ENCODE measurements around the gene NUMBL. TPM values are rescaled to one million over a fixed set of nuclear protein-coding genes. Genes with fewer than 3 reads are reported as not detected.

Gene NUMBL
- total and polyA plus RNA-seq, 2 of the 13 experiments (the other 11 are each of a cell fraction or from before 2014, with no cell fraction given), result 0.49 to 2.3 TPM

DNA sequence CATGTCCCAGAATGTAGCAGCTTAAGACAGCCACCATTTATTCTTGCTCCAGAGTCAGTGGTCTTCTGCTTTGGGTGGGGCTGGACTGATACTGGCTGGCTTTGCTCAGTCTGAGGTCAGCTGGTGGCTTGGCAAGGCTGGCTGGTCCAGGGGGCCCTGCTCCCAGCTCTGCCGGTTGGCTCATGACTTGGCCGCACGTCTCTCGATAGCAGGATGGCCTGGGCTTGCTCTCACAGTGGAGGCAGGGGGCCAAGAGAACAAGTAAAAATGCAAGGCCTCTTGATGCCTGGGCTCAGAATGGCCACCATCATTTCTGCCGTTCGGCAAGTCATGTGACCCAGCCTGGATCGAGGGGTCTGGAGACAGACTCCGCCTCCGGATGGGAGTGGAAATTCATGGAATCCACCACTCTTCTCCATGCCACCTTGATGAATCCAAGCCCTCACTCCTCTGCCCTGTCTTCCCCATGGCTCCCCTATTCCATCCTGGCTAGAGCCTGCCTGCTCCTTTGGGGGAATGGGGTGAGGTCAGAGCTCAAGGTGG is 46.7 kb upstream of the NUMBL start (continued):
- TF ChIP-seq, protein P1, sequence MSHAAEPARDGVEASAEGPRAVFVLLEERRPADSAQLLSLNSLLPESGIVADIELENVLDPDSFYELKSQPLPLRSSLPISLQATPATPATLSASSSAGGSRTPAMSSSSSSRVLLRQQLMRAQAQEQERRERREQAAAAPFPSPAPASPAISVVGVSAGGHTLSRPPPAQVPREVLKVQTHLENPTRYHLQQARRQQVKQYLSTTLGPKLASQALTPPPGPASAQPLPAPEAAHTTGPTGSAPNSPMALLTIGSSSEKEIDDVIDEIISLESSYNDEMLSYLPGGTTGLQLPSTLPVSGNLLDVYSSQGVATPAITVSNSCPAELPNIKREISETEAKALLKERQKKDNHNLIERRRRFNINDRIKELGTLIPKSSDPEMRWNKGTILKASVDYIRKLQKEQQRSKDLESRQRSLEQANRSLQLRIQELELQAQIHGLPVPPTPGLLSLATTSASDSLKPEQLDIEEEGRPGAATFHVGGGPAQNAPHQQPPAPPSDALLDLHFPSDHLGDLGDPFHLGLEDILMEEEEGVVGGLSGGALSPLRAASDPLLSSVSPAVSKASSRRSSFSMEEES (CRISPR knock-in tag; IDR thresholded peaks at IDR 0.05), result no peak
- no peak for TF ChIP-seq ZNF773 (CRISPR knock-in tag; IDR thresholded peaks at IDR 0.05; ENCODE audit: borderline replicate concordance)
- 0 out of 2 replicates have a peak, but pooled peaks have one; percentile 34 for TF ChIP-seq TMF1 (CRISPR knock-in tag; IDR thresholded peaks at IDR 0.05; ENCODE audit: low read depth)
- no peak for TF ChIP-seq MAFG (CRISPR knock-in tag; IDR thresholded peaks at IDR 0.05)

DNA sequence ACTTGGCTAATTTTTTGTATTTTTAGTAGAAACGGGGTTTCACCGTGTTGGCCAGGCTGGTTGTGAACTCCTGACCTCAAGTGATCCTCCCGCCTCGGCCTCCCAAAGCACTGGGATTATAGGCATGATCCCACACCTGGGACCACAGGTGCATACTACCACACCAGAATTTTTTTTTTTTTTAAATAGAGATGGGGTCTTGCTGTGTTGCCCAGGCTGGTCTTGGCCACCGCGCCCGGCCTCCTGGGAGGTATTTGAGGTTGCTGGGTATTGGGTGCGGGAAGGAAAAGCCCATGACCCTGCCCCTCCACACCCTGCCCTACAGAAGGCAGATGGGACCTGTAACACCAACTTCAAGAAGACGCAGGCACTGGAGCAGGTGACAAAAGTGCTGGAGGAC is 46.2 kb upstream of the NUMBL start:
- H3K79me2 ChIP-seq (ENCODE audit: insufficient read depth, low read length), result no peaks in the 10 kb centered on the region
- H3K9me3 ChIP-seq (ENCODE audit: low read length), result no peaks in the 10 kb centered on the region
- 87% methylated on average over 9 of the region's 9 CpGs for WGBS (ENCODE audit: low lambda C conversion rate)
- TF ChIP-seq, protein P2, sequence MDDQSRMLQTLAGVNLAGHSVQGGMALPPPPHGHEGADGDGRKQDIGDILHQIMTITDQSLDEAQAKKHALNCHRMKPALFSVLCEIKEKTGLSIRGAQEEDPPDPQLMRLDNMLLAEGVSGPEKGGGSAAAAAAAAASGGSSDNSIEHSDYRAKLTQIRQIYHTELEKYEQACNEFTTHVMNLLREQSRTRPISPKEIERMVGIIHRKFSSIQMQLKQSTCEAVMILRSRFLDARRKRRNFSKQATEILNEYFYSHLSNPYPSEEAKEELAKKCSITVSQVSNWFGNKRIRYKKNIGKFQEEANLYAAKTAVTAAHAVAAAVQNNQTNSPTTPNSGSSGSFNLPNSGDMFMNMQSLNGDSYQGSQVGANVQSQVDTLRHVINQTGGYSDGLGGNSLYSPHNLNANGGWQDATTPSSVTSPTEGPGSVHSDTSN (CRISPR knock-in tag; IDR thresholded peaks at IDR 0.05; ENCODE audit: borderline replicate concordance), result no peak
- TF ChIP-seq, protein P3, sequence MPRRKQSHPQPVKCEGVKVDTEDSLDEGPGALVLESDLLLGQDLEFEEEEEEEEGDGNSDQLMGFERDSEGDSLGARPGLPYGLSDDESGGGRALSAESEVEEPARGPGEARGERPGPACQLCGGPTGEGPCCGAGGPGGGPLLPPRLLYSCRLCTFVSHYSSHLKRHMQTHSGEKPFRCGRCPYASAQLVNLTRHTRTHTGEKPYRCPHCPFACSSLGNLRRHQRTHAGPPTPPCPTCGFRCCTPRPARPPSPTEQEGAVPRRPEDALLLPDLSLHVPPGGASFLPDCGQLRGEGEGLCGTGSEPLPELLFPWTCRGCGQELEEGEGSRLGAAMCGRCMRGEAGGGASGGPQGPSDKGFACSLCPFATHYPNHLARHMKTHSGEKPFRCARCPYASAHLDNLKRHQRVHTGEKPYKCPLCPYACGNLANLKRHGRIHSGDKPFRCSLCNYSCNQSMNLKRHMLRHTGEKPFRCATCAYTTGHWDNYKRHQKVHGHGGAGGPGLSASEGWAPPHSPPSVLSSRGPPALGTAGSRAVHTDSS (CRISPR knock-in tag; conservative IDR thresholded peaks at IDR 0.05), result no peak
- no peak for TF ChIP-seq ZNF678 (CRISPR knock-in tag; IDR thresholded peaks at IDR 0.05)
- no peak for TF ChIP-seq ZNF496 (CRISPR knock-in tag; IDR thresholded peaks at IDR 0.05; ENCODE audit: insufficient replicate concordance)
- TF ChIP-seq, protein P4, sequence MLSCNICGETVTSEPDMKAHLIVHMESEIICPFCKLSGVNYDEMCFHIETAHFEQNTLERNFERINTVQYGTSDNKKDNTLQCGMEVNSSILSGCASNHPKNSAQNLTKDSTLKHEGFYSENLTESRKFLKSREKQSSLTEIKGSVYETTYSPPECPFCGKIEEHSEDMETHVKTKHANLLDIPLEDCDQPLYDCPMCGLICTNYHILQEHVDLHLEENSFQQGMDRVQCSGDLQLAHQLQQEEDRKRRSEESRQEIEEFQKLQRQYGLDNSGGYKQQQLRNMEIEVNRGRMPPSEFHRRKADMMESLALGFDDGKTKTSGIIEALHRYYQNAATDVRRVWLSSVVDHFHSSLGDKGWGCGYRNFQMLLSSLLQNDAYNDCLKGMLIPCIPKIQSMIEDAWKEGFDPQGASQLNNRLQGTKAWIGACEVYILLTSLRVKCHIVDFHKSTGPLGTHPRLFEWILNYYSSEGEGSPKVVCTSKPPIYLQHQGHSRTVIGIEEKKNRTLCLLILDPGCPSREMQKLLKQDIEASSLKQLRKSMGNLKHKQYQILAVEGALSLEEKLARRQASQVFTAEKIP (CRISPR knock-in tag; IDR thresholded peaks at IDR 0.05; ENCODE audit: borderline replicate concordance), result no peak
- H2AFZ ChIP-seq (ENCODE audit: low read length), result no peak overlapping the region
- no peak overlapping the region for H3K4me2 ChIP-seq (ENCODE audit: low read depth, low read length)
- FAIRE-seq (no peak), DNase-seq (ENCODE audit: low spot score) (no peak), ATAC-seq (no peak)
- no TSS peak for BruUV-seq (replicated peaks)
- peaks cover 23 to 65% of the 10 kb centered on the region in 2 experiments for H3K36me3 ChIP-seq (replicated peaks in 1 of 2; ENCODE audit: control insufficient read depth in 1 of 2, insufficient read depth in 2 of 2, low read length in 2 of 2)
- H3K27ac ChIP-seq (ENCODE audit: extremely low read length, insufficient read depth, low read length), result no peak overlapping the region
- intact Hi-C loops (cut with micrococcal nuclease; ENCODE audit: unreplicated experiment) (no loop called here), in situ Hi-C loops (cut with HindIII; ENCODE audit: extremely low pct_ligation_motif_present, low pct_unique_long_range_greater_than_20kb) (no loop called here)
- H3K4me3 ChIP-seq (replicated peaks in 1 of 3; ENCODE audit: insufficient read depth in 1 of 3, low read depth in 2 of 3, low read length in 3 of 3), result no peak overlapping the region
- ChIA-PET POLR2A (interaction anchor here (1.2 kb wide), 1 partner anchor 14 kb away, joined by 3 read pairs; the partner anchor contains the start of gene ACTMAP), CTCF (ENCODE audit: low intra/inter-chr PET ratio, low total read pairs) (no interaction called here)
- H3K27me3 ChIP-seq (ENCODE audit: control insufficient read depth in 1 of 2, insufficient read depth in 2 of 2, low read length in 2 of 2), result no peaks in the 10 kb centered on the region
- peaks cover 19% of the 10 kb centered on the region for H3K4me1 ChIP-seq (ENCODE audit: insufficient read depth, low read length)
- no peaks in the 10 kb centered on the region for H4K20me1 ChIP-seq (ENCODE audit: insufficient read depth, low read length)
- H3K9ac ChIP-seq (ENCODE audit: insufficient read depth, low read depth, low read length), result no peak overlapping the region

Data from HepG2 (cell line).